A549 (cell line): ENCODE results near the gene CTSF.

ENCODE experiments used
- CEBPB ChIP-seq, 2 experiments: fragments of >200 bp in 1 of 2; sonication (Bioruptor Twin) in 1 of 2; formaldehyde crosslinking in 1 of 2; IDR thresholded peaks; 2 replicates each; pipeline ENCODE4 v1.6.1; 2012 to 2016
- CTCF ChIP-seq: fragments of >200 bp; sonication (Bioruptor Twin); formaldehyde crosslinking; IDR thresholded peaks from 3 replicates; pipeline ENCODE4 v1.5.1; 2016
- FOSL2 ChIP-seq, 2 experiments: fragments of 450-650 bp in 1 of 2; fragments of >200 bp in 1 of 2; sonication (Bioruptor Twin) in 1 of 2; formaldehyde crosslinking; IDR thresholded peaks; 2 replicates each; pipeline versions ENCODE4 v1.5.0 to v1.6.1; 2016 to 2020; ENCODE audit warnings: mild to moderate bottlenecking in 1 of 2, moderate library complexity in 1 of 2
- POLR2A ChIP-seq: IDR thresholded peaks from 2 replicates; pipeline ENCODE4 v1.6.1; 2012; ENCODE audit warnings: mild to moderate bottlenecking, low read length
- RNF2 ChIP-seq: fragments of 200-600 bp; sonication (generic); IDR thresholded peaks from 2 replicates; pipeline ENCODE4 v1.6.1; 2016; ENCODE audit warnings: low read depth, mild to moderate bottlenecking, antibody characterized with exemption, moderate library complexity, borderline replicate concordance
- ZFP36 ChIP-seq: fragments of 450-650 bp; IDR thresholded peaks from 2 replicates; pipeline ENCODE4 v1.6.1; 2014; ENCODE audit warnings: borderline replicate concordance; ENCODE audit not compliant: partially characterized antibody

- TF ChIP-seq CEBPB (IDR thresholded peaks at IDR 0.05) (no peak), CTCF (no peak), POLR2A (peak; percentile 94), FOSL2 (IDR thresholded peaks at IDR 0.05) (no peak), FOSL2 (CRISPR knock-in tag; IDR thresholded peaks at IDR 0.05) (no peak; the same call in 1 of the 2 replicates), RNF2 (no peak), ZFP36 (no peak)
Measured at GRCh38 chr11:66616379-66617154, 48.2 kb upstream of the CTSF start, which contains the start of gene RBM14.
